K562 (cell line): ENCODE data around the gene ABHD16A. TPM values are rescaled to one million over a fixed set of nuclear protein-coding genes. Genes with fewer than 3 reads are reported as not detected.
A peak's percentile ranks its signal among the peaks of the same experiment; 100 is the strongest.

Experiments
- CREB5 ChIP-seq: fragments of 250-450 bp; sonication (Bioruptor Pico); IDR thresholded peaks from 2 replicates; pipeline ENCODE4 v1.5.0; 2020; ENCODE audit warnings: mild to moderate bottlenecking
- CTCF ChIP-seq, 3 experiments: IDR thresholded peaks in 2 of 3; conservative IDR thresholded peaks in 1 of 3; 2 replicates each; pipeline ENCODE4 v1.5.1; 2011 to 2012; ENCODE audit warnings: low read length in 3 of 3, mild to moderate bottlenecking in 3 of 3, control low read depth in 2 of 3, improper control_type of control experiment in 1 of 3, inconsistent platforms in 1 of 3, low read depth in 1 of 3, mixed read lengths in 1 of 3, moderate library complexity in 1 of 3; ENCODE audit not compliant: insufficient read depth in 2 of 3
- ELF2 ChIP-seq: fragments of 250-450 bp; sonication (Bioruptor Pico); IDR thresholded peaks from 2 replicates; pipeline ENCODE4 v1.5.0; 2021; ENCODE audit warnings: mild to moderate bottlenecking
- GTF2A2 ChIP-seq: IDR thresholded peaks from 2 replicates; pipeline ENCODE4 v1.6.1; 2016; ENCODE audit warnings: mild to moderate bottlenecking, missing genetic modification characterization, missing compliant biosample characterization
- NR2C2 ChIP-seq, 2 experiments: fragments of 200-800 bp in 1 of 2; sonication (Bioruptor generic) in 1 of 2; sonication (generic) in 1 of 2; formaldehyde crosslinking in 1 of 2; IDR thresholded peaks; 2 replicates each; pipeline versions ENCODE4 v1.6.1 to v1.8.0; 2016 to 2022; ENCODE audit warnings: mild to moderate bottlenecking in 1 of 2, missing compliant biosample characterization in 1 of 2, missing genetic modification characterization in 1 of 2, missing genetic modification reagents in 1 of 2
- POLR2AphosphoS5 ChIP-seq: IDR thresholded peaks from 2 replicates; pipeline ENCODE4 v1.6.1; 2011; ENCODE audit warnings: mild to moderate bottlenecking, low read depth, low read length, moderate library complexity; ENCODE audit not compliant: control insufficient read depth, insufficient read depth
- SIN3A ChIP-seq, 2 experiments: fragments of 150-350 bp in 1 of 2; IDR thresholded peaks; 2 replicates each; pipeline ENCODE4 v1.6.1; 2011 to 2016; ENCODE audit warnings: borderline replicate concordance in 2 of 2, low read depth in 2 of 2, low read length in 2 of 2, mild to moderate bottlenecking in 2 of 2, moderate library complexity in 2 of 2; ENCODE audit not compliant: control insufficient read depth in 1 of 2
- SMAD3 ChIP-seq: fragments of 450-650 bp; formaldehyde crosslinking; conservative IDR thresholded peaks from 2 replicates; pipeline ENCODE4 v1.4.0; 2020; ENCODE audit warnings: mild to moderate bottlenecking
- THAP12 ChIP-seq: fragments of 250-450 bp; sonication (Bioruptor Pico); IDR thresholded peaks from 2 replicates; pipeline ENCODE4 v1.9.0; 2021; ENCODE audit warnings: mild to moderate bottlenecking, inconsistent platforms
- TSHZ1 ChIP-seq: fragments of 250-450 bp; sonication (Bioruptor Pico); IDR thresholded peaks from 2 replicates; pipeline ENCODE4 v1.4.0; 2020; ENCODE audit warnings: mild to moderate bottlenecking, moderate library complexity
- ZNF583 ChIP-seq: fragments of 250-450 bp; sonication (Bioruptor Pico); IDR thresholded peaks from 2 replicates; pipeline ENCODE4 v1.4.0; 2020
- ZNF740 ChIP-seq, 3 experiments: fragments of 200-800 bp in 1 of 3; sonication (Bioruptor generic) in 1 of 3; sonication (generic) in 1 of 3; formaldehyde crosslinking in 1 of 3; IDR thresholded peaks; 2 replicates each; pipeline versions ENCODE4 v1.6.1 to v1.8.0; 2016 to 2022; ENCODE audit warnings: mild to moderate bottlenecking in 2 of 3, missing compliant biosample characterization in 2 of 3, missing genetic modification characterization in 2 of 3, missing genetic modification reagents in 1 of 3
- polyA plus RNA-seq, 8 experiments: library from polyadenylated mRNA; depleted of rRNA in 4 of 8; stranded (reverse) in 5 of 8; unstranded in 3 of 8; fragments of >200 nt; fragmentation: Nextera tagmentation in 2 of 8; fragmentation: Illumina TruSeq in 1 of 8; extraction: Ambion mirVana in 2 of 8; extraction: Trizol in 1 of 8; gene quantifications; 2 replicates each; pipeline versions ENCODE4 v1.2.1 to v1.2.3, GENCODE V29; 2011 to 2014; ENCODE audit warnings: inconsistent platforms in 1 of 8, missing spikeins in 1 of 8
- total RNA-seq, 7 experiments: library from RNA; depleted of rRNA in 6 of 7; stranded (reverse); fragments of >200 nt in 6 of 7; fragmentation: Illumina TruSeq in 2 of 7; extraction: Trizol in 2 of 7; gene quantifications; 2 replicates each; pipeline versions ENCODE4 v1.2.1 to v1.2.3, GENCODE V29; 2011 to 2021; ENCODE audit warnings: low replicate concordance in 1 of 7

The ABHD16A gene
- total and polyA plus RNA-seq, 9 of the 15 experiments (the other 6 are each of a cell fraction or from before 2014, with no cell fraction given), result 25.8 to 120 (median 81.6) TPM

GRCh38 chr6:31729979-31730630 is 27.0 kb upstream of the ABHD16A start (continued):
- peak in 2 of 3 experiments; percentile 20 to 26; a peak in 4 of 6 replicates for TF ChIP-seq CTCF (IDR thresholded peaks at IDR 0.05 in 2 of 3, conservative IDR thresholded peaks at IDR 0.05 in 1 of 3; ENCODE audit: insufficient read depth in 2 of 3, low read depth in 1 of 3, low read length in 3 of 3)
- peak; percentile 93 for TF ChIP-seq THAP12
- peak; percentile 96 for TF ChIP-seq POLR2AphosphoS5
- TF ChIP-seq CREB5 (CRISPR knock-in tag), result peak; percentile 97
- no peak for TF ChIP-seq GTF2A2 (tag)
- peak; percentile 97 for TF ChIP-seq SMAD3 (CRISPR knock-in tag)
- peak in 1 of 2 experiments; percentile 93; a peak in 1 of 4 replicates for TF ChIP-seq SIN3A (IDR thresholded peaks at IDR 0.05; ENCODE audit: borderline replicate concordance in 2 of 2, control insufficient read depth in 1 of 2, low read depth in 2 of 2, low read length in 2 of 2)
- peak; percentile 82 for TF ChIP-seq ZNF583 (CRISPR knock-in tag)
- TF ChIP-seq TSHZ1 (CRISPR knock-in tag), result peak; percentile 20; the same call in 1 of the 2 replicates
- peak; percentile 98 for TF ChIP-seq ELF2 (CRISPR knock-in tag)
- TF ChIP-seq NR2C2 (CRISPR knock-in tag; IDR thresholded peaks at IDR 0.05), result 0 out of 2 replicates have a peak, but pooled peaks have one; percentile 6
- no peak for TF ChIP-seq NR2C2 (tag; IDR thresholded peaks at IDR 0.05)
- no peak for TF ChIP-seq ZNF740 (CRISPR knock-in tag; IDR thresholded peaks at IDR 0.05)
- TF ChIP-seq ZNF740 (tag; IDR thresholded peaks at IDR 0.05), result peak in 1 of 2 experiments; percentile 78; a peak in 2 of 4 replicates
